A549 treated with ZK216348 at 1 μM for 4 hours (cell line): Measurements from ENCODE around the gene MLC1. TPM values are rescaled to one million over a fixed set of nuclear protein-coding genes. Genes with fewer than 3 reads are reported as not detected.

ENCODE experiments used
- total RNA-seq: library from RNA; stranded (reverse); fragments of 200-300 nt; extraction: Qiagen RNA extraction; gene quantifications from 5 replicates; pipeline ENCODE4 v1.2.3, GENCODE V29; 2022; ENCODE audit warnings: low read depth

Gene MLC1
- 0.04 to 0.08 TPM in 2 of 5 replicates, not detected in the others for total RNA-seq

DNA sequence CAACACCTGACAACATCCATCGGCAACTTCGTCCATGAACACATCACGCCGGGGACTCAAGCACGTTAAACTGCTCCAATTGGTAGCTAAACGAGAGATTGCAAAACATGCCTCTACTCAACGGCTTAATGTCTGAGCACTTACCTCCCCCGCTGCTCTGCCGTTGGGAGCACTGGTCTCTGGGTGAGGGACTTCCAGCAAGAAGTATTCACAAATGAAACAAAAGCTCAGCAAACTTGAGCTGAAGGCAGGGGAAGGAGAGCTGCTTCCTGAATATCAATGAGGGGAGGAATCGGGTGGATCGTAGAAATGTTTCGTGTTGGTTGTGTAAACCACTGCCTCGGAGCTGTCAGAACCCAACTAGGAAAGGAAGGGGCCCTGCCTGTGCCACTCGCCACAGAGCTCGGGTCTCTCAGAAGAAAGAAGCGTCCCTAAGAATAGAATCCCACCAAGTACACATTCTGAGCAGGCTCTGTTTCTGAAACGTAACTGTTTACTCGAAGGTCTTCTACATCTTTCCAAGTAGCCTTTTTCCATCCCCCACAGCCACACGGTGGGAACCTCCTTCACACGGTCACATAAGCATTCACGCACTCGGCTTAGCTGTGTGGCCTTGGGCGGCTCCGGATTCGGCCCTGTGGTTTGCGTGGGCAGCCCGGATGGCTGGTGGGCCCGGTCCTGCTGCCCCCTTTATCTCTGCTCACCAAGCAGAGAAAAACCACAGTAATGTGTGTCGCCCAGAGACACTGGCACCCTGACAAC is at the start of gene MLC1:
MLC1 (minus strand) TSS at position 216 of the 762 bp plus-strand sequence. CDS start 524 bp downstream, outside the sequence.

DNA sequence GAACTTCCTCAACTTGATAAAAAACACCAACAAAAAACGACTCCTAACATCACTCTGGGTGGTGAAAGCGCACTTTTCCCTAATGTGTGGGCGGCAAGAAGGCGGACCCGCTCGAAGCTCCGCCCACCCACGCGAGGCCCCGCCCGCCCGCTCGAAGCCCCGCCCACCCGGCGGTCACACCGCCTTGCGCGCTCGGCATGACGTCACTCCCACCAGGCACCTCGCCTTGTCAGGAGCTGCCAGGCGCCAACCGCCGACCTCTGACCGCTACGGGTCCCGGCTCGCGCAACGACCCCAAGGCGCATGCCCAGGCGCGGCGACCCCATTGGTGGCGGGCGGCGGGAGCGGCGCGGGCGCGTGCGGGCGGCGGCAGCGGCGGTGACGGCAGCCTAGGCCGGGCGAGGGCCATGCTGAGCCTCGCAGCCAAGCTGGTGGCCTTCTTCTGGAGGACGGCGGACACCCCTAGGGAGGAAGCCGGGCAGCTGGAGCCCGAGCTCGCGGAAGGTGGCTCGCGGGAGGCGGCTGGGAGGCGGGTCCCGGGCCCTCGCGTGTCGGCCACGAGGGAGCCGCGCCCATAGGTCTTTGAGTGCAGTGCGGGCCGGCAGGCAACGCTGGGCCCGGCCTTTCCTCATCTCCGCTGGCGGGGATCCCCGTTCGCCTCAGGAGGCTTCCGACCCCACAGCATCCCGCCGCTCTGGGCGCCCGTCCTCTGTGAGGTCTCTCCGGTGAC is 4.6 kb upstream of the MLC1 start, which contains the start of gene MOV10L1:
MOV10L1 (plus strand) TSS at position 325 of the 730 bp plus-strand sequence; CDS start at position 408, 83 bp downstream.

GRCh38 chr22:50058061-50058905 is 26.9 kb downstream of the MLC1 start, which contains the start of gene TTLL8:
Gene TTLL8 (minus strand): TSS chr22:50058298.

DNA sequence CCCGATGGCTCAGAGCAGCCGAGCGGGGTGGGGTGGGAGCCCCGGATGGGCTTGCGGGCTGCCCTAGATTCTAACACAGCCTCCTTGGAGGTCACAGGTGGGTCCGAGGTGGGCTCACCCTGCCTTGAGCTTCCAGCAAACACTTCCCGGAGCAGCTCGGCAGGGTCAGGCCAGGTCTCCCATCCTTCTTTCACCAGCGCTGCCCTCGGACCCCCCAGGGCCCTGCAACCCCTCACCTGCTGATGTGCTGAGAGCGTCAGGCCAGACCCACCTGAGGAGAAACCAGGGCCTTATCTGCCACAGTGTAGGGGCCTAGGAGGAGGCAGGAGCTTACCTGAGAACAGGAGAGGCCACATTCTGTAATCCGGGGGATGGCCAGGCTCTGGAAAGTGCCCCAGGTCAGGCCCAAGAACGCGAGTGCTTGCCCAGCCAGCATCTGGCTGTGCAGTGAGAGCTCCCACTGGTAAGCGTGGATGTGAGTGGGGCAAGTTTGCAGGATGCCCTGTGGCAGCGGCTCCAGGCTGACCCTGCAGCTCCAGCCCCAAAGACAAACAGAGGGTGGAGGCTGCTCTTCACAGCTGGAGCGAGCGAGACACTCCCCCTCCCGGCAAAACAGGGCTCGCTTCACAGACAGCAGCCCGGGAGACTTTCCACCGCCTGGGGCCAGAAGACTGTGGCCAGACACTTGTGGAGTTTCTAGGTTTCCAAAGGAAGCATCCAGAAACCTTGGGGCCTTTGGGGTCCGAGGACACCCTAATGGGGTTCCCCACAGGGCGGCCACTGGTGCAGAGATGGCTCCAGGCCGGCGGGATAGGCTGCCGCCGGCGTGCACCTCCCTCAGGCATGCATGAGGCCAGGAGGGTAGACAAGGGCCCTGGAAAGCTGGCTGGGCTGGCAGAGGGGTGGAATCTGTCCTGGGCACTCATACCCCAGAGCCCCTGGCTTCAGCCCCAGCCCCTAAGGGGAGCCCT is 72.7 kb downstream of the MLC1 start, which contains the start of gene IL17REL:
IL17REL (minus strand) TSS at position 555 of the 971 bp plus-strand sequence; CDS start at position 436, 119 bp downstream.

Other genes starting within 250 kb of the MLC1 start
- gene ZBED4, start 231.6 kb downstream of the MLC1 start, total RNA-seq = 7.9 to 12.7 TPM (median 11.9 TPM) in 5 replicates
- gene ALG12, start 167.0 kb downstream of the MLC1 start, total RNA-seq = 5.1 to 13.8 TPM (median 11.0 TPM) in 5 replicates
- gene CRELD2, start 166.8 kb downstream of the MLC1 start, total RNA-seq = 15.3 to 31.4 TPM (median 28.1 TPM) in 5 replicates
- gene PIM3, start 124.7 kb downstream of the MLC1 start, total RNA-seq = 23.0 to 64.0 TPM (median 52.7 TPM) in 5 replicates
- gene IL17REL, start 72.7 kb downstream of the MLC1 start, total RNA-seq = 0.06 TPM in 1 of 5 replicates, not detected in the others
- not detected in 5 replicates for gene TTLL8, start 27.1 kb downstream of the MLC1 start, total RNA-seq
- gene MOV10L1, start 4.6 kb upstream of the MLC1 start, total RNA-seq = not detected in 5 replicates
- 3.7 to 7.7 TPM (median 7.1 TPM) in 5 replicates for gene PANX2, start 85.3 kb upstream of the MLC1 start, total RNA-seq
- 17.4 to 41.6 TPM (median 34.7 TPM) in 5 replicates for gene TRABD, start 100.5 kb upstream of the MLC1 start, total RNA-seq
- gene SELENOO, start 115.6 kb upstream of the MLC1 start, total RNA-seq = 9.5 to 23.6 TPM (median 18.4 TPM) in 5 replicates
- 4.5 to 13.6 TPM (median 11.5 TPM) in 5 replicates for gene TUBGCP6, start 159.6 kb upstream of the MLC1 start, total RNA-seq
- gene HDAC10, start 165.8 kb upstream of the MLC1 start, total RNA-seq = 5.7 to 14.6 TPM (median 10.7 TPM) in 5 replicates
- 17.0 to 30.2 TPM (median 24.5 TPM) in 5 replicates for gene MAPK12, start 176.3 kb upstream of the MLC1 start, total RNA-seq
- gene MAPK11, start 185.0 kb upstream of the MLC1 start, total RNA-seq = 3.8 to 7.8 TPM (median 6.5 TPM) in 5 replicates
- gene PLXNB2, start 222.2 kb upstream of the MLC1 start, total RNA-seq = 62.3 to 128 TPM (median 115 TPM) in 5 replicates
- gene DENND6B, start 241.6 kb upstream of the MLC1 start, total RNA-seq = 1.6 to 4.3 TPM (median 3.6 TPM) in 5 replicates